Measurements from ENCODE around the gene SH3PXD2A.
"Not testable (repeated sequence)": the region's sequence is repeated elsewhere in the genome, so short reads cannot be mapped to it uniquely, and the experiment has no call there.

Gene SH3PXD2A

GRCh38 chr10:103740611-103741010, 114.8 kb downstream of the SH3PXD2A start:
- no peak for DNase-seq

- DNase-seq = no peak
These were observed 116.2 kb downstream of the SH3PXD2A start for GRCh38 chr10:103739039-103739764.

GRCh38 chr10:103737735-103738367, 117.5 kb downstream of the SH3PXD2A start:
- DNase-seq = no peak

DNA sequence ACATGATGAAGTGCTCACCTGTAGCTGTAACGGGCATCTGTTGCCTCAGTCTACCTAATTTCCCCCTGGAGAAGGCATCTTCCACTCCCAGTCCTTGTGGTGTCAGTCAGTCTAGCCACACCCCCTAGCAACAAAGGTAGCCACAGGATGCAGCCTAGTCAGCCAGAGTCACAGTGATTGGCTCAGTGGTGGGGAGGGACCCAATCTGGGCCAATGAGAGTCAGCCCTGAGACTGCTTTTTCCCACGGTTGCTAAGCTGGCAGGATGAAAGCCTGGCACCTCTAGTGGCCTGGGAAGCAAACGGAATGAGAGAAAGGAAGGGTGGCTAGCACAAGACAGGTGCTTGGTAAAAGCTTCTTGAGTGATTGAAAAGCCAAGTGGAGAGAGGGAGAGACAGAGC, 118.6 kb downstream of the SH3PXD2A start:
- no peak for DNase-seq

DNA sequence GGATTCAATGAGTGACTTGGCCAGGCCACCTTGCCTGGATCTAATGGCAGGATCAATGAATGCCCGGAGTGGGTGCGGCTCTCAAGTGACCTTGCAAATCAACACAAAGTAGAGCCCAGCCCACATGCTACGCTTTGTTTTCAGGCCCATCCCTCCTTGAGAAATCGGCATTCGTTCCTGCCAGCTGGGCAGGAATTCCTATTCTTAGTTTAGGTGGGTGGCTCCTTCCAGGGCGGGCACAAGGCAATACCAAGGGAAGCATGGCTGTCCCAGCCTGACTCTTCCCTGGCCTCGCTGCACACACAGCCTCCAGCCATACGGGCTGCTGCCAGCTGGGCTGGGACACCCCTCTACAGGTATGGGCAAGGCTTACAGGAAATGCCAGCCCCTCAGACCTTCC, 119.3 kb downstream of the SH3PXD2A start:
- DNase-seq = no peak

DNA sequence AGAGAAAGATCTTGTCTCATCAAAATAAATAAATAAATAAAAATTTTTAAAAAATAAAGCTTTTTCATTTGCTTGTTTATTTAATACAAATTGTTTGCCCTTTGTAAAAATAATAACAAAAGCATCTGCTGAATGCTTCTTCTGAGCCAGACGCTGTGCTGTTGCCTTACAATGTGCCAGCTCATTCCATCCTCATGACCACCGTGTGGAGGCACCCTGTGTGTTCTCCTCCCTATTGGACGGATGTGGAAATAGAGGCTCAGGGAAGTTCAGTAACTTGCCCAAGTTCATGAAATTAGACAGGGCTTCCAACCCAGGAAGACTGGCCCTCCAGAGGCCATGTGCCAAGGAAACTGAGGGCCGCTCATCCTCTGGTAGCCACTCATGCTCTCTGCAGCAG, 120.6 kb downstream of the SH3PXD2A start:
- DNase-seq = no peak

DNA sequence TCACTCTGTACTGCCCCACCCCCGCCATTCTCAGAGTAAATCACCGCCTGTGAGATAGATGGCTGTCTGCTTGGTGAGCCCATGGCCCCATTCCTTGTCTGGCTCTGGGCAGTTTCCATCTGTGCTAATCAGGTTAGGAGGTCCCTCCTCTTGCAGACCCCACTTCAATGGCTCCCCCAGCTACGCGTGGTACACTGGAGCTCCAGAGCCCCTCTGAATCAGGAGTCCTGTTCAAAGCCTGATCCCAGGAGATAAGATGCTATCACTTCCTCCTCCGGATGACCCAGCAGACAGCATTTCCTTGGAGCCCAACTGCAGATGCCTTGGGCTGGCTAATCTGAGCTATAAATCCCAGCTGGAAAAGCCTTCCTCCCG, 122.3 kb downstream of the SH3PXD2A start:
- no peak for DNase-seq

DNA sequence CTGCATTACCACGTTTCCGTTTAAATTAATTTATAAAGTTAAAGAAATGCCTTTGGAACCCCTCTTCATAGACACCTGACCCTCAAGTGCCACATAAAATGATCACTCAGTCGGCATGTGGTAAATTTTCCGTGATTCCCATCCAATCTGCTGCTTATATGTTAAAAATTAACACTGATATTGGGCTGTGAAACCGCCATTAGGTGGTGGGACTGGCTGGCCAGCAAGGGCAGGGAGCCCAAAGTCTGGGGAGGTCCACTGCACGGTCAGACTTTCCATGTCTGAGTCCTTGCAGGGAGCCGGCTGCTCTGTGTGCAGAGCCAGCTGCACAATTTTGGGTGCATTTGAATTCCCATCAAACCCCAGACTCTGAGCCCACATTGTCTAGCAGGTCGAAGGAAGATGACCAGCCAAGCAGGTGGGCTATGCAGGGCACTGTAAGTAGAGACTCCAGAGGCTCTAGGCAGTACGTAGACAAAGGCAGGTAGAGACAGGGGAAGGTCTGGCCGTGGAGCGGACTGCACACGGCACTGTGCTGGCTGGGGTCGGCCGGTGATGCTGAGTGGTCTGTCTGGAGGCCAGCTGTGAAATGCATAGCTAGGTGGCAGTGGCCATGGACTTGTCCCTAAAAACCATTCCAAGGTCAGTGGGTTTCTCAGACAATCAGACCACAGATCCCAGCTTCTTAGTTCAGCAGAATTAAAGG, 122.9 kb downstream of the SH3PXD2A start:
- no peak for DNase-seq

DNA sequence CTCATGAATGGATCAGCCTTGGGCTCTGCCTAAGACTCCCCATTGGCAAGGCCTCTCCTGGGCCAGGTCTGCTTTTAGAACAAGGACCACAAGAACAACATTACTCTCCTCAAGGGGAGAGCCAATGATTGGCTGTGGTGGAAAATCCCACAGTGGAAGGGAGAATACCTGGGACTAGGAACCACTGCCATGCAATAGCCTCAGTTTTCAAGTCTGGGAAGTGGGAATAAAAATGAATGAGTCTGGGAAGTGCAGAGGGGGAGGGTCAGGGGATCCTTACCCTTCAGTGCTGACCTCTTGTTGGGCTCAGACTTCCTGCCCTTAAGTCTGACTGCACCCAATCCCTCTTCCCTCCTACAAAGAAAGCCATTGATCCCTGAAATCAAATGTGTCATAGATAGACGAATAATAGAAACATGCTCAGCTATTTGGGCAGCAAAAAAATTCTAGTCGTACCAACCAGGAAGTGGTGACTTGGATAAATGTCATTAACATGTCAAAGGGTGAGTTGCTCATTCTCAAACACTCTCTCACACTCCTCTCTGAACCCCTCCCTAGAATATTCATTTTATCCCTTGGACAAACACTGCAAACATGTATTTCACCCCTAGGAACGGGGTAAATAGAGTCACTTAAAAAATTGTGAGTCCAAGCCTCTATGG, 123.6 kb downstream of the SH3PXD2A start:
- no peak for DNase-seq

DNA sequence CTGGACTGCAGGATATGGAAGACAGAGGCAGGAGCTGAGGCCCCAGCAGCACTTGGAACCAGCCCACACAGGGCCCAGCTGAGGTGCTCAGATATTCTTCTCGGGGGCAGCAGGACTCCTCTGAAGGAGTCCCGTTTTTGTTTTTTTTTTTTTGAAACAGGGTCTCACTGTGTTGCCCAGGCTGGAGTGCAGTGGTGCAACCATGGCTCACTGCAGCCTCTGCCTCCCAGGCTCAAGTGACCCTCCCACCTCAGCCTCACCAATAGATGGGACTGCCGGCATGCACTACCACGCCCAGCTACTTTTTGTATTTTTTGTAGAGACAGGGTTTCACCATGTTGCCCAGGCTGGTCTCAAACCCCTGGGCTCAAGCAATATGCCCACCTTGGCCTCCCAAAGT, 124.3 kb downstream of the SH3PXD2A start:
- DNase-seq = not testable (repeated sequence)

DNA sequence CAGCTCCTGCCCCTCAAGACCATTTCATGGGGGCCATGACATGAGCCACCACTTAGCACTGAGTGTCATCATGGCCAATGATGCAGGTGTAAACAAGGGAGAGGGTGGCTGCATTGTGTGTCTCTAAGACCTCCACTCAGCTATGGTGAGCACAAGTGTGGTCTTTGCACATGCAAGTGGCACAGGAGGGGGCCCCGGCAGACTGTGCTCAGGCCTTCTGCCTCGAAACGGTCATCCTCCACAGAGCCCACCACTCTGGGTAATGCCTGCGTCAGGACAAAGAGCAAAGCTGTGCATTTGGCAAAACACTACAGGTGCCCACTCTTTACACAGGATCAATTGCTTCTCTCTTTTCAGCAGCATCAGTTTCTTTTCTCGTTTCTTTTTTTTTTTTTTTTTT, 125.5 kb downstream of the SH3PXD2A start:
- no peak for DNase-seq

GRCh38 chr10:103727991-103728689, 127.2 kb downstream of the SH3PXD2A start:
- no peak for DNase-seq

DNA sequence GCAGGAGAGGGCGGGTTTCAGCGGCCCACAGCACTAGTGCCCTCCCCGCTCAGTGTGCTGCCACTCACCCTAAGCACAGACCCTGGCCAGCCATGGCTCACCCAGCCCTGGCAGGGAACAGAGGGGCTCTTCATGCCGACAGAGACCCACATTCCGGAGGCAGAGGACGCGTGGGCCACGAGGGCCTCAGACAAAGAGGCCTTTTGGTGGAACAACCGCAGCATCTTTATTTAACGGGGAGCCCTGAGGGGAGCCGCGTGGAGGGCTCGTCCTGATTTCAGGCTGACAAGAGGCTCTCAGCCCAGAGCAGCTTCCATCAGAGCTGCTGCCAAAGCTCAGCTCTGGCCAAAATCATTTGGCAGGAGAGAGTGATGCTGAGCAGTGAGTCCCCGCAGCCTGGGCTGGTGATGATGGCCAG, 127.8 kb downstream of the SH3PXD2A start:
- no peak for DNase-seq

DNA sequence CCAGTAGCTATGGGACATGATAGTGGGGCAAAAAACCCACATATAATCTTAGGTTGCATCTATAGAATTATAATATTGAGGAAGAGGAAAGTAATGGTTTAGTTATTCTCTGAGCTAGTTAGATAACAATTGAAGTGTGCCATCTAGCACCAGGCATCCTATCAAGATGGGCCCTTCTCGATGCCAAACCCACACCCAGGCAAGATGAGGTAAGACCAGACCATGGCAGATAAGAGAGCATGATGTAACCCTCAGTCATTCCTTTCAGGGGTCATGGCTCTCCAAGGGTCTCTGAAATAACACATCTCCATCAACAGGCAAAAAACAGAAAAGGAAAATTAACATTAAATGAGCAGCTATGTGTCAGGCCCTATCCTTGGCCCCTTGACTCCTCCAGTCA, 128.7 kb downstream of the SH3PXD2A start:
- DNase-seq = no peak

DNA sequence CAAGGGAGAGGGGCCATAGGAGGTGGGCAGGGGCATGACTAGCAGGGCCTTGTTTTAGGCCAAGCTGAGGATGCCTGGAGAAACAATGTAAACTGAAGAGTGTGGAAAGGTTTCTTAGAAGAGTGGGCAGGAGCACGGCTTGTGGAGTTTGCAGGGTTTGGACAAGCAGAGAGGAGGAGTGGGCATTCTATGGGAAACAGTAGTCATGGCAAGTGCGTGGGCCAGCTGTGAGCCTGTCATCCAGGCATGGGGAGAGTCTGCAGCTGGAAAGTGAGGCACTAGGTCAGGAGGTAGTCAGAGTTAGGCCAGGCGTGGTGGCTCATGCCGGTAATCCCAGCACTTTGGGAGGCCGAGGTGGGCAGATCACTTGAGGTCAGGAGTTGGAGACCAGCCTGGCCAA, 130.1 kb downstream of the SH3PXD2A start:
- DNase-seq = no peak

- no peak for DNase-seq
These were observed 130.6 kb downstream of the SH3PXD2A start for GRCh38 chr10:103724771-103725170.

- DNase-seq = no peak
These were observed 131.3 kb downstream of the SH3PXD2A start for GRCh38 chr10:103724074-103724473.

GRCh38 chr10:103723557-103723956, 131.8 kb downstream of the SH3PXD2A start:
- no peak for DNase-seq

DNA sequence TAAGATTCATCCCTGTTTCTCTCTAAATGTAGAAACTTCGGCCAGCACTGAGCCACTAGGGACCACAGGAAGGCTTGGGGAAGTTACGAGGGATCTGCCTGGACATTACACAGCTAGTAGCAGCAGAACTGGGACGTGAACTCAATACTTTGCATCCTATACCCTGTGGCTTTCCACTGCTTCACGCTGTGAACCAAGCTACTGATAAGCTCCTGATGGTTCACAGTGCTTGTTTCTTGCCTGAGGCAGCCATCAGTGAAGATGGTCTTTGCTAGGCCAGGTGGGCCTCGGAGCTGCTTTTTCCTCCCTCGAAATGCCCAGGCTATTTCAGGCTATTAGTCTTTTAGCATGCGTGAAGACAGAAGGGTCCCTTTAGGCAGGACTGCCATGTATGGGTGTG, 132.7 kb downstream of the SH3PXD2A start:
- DNase-seq = no peak

GRCh38 chr10:103720964-103721335, 134.4 kb downstream of the SH3PXD2A start:
- DNase-seq = no peak

- DNase-seq = no peak
These were observed 134.9 kb downstream of the SH3PXD2A start for GRCh38 chr10:103720328-103720963.

DNA sequence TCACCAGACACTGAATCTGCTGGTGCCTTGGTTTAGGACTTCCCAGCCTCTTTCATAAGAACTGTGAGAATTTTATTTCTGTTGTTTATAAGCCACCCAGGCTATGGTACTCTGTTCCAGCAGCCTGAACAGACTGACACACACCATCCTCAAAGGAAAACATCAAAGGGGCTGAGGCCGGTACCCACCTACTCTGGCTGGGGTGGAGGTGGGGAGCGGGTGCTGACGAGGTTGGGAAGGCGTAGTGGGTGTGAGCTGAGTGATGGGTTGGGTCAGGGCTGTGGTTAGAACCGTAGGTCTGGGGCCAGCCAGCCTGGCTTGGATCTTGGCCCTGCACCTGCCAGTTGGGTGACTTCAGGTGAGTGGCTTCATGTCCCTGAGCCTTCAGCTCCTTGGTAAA, 136.3 kb downstream of the SH3PXD2A start:
- no peak for DNase-seq

- no peak for DNase-seq
These were observed 137.1 kb downstream of the SH3PXD2A start for GRCh38 chr10:103718247-103718620.

Measured in NCI-H2227 treated with DMSO at 0.1 percent for 48 hours (cell line).